Fibroblast of lung (primary cell): Measurements from ENCODE around the gene KPNB1. TPM values are rescaled to one million over a fixed set of nuclear protein-coding genes. Genes with fewer than 3 reads are reported as not detected.

ENCODE experiments used
- DNase-seq, 2 donors: peaks; one replicate each; pipeline versions ENCODE4 v3.0.0 to v3.0.0-alpha.2; 2010; ENCODE audit warnings: low read depth in 2 of 2
- H2AFZ ChIP-seq: 2 replicates; pipeline ENCODE4 v1.5.1; 2012; ENCODE audit warnings: low read length, control low read depth, inconsistent platforms
- H3K27ac ChIP-seq: 2 replicates; pipeline ENCODE4 v1.5.1; 2011; ENCODE audit warnings: low read length, control low read depth; ENCODE audit not compliant: insufficient read depth
- H3K27me3 ChIP-seq: 2 replicates; pipeline ENCODE4 v1.5.1; 2011; ENCODE audit warnings: mild to moderate bottlenecking, low read length; ENCODE audit not compliant: control insufficient read depth, insufficient read depth
- H3K36me3 ChIP-seq: 2 replicates; pipeline ENCODE4 v1.5.1; 2011; ENCODE audit warnings: low read length; ENCODE audit not compliant: control insufficient read depth, insufficient read depth
- H3K4me1 ChIP-seq: 2 replicates; pipeline ENCODE4 v1.5.1; 2011; ENCODE audit warnings: low read length; ENCODE audit not compliant: control insufficient read depth, insufficient read depth; ENCODE audit errors: extremely low read depth
- H3K4me2 ChIP-seq: 2 replicates; pipeline ENCODE4 v1.5.1; 2011; ENCODE audit warnings: low read length, control low read depth; ENCODE audit not compliant: insufficient read depth; ENCODE audit errors: extremely low read depth
- H3K4me3 ChIP-seq, 4 experiments: fragments of 200-600 bp in 1 of 4; sonication (generic) in 1 of 4; replicated peaks in 1 of 4; 2 replicates each; pipeline ENCODE4 v1.5.1; 2011 to 2016; ENCODE audit warnings: low read length in 4 of 4, low read depth in 3 of 4, mild to moderate bottlenecking in 3 of 4, control low read depth in 2 of 4, inconsistent platforms in 1 of 4, mixed read lengths in 1 of 4; ENCODE audit not compliant: insufficient read depth in 1 of 4; ENCODE audit errors: control extremely low read depth in 1 of 4
- H3K79me2 ChIP-seq: 2 replicates; pipeline ENCODE4 v1.5.1; 2012; ENCODE audit warnings: mild to moderate bottlenecking, low read length, inconsistent platforms; ENCODE audit not compliant: control insufficient read depth, insufficient read depth
- H3K9ac ChIP-seq: 2 replicates; pipeline ENCODE4 v1.5.1; 2011; ENCODE audit warnings: mild to moderate bottlenecking, low read length, control low read depth; ENCODE audit not compliant: insufficient read depth
- H3K9me3 ChIP-seq: 2 replicates; pipeline ENCODE4 v1.5.1; 2012; ENCODE audit warnings: low read depth, low read length; ENCODE audit not compliant: control insufficient read depth, insufficient read depth
- H4K20me1 ChIP-seq: 2 replicates; pipeline ENCODE4 v1.5.1; 2011; ENCODE audit warnings: low read length; ENCODE audit not compliant: control insufficient read depth, insufficient read depth; ENCODE audit errors: extremely low read depth
- EZH2 ChIP-seq: IDR thresholded peaks from 2 replicates; pipeline ENCODE4 v1.5.1; 2012; ENCODE audit warnings: low read length, control low read depth, mild to moderate bottlenecking; ENCODE audit errors: missing control alignments
- polyA plus RNA-seq, 2 donors: library from polyadenylated mRNA; depleted of rRNA in 1 of 2; stranded (reverse) in 1 of 2; unstranded in 1 of 2; fragments of >200 nt; gene quantifications; 2 replicates each; pipeline ENCODE4 v1.2.1, GENCODE V29; 2011 to 2012; ENCODE audit warnings: missing spikeins in 1 of 2
- total RNA-seq: library from RNA; depleted of rRNA; stranded (reverse); fragments of >200 nt; gene quantifications from 2 replicates; pipeline ENCODE4 v1.2.1, GENCODE V29; 2014
- TF ChIP-seq, protein P1 (sequence below), 2 donors: IDR thresholded peaks in 1 of 2; conservative IDR thresholded peaks in 1 of 2; 1 replicate in 1 of 2; 2 replicates in 1 of 2; pipeline ENCODE4 v1.5.1; 2011 to 2012; ENCODE audit warnings: low read length in 2 of 2, control low read depth in 1 of 2, inconsistent platforms in 1 of 2, low read depth in 1 of 2, mild to moderate bottlenecking in 1 of 2

Gene KPNB1
- total and polyA plus RNA-seq, 2 donors (not counting 1 experiment from before 2014, with no cell fraction given): 253 to 267 TPM

DNA sequence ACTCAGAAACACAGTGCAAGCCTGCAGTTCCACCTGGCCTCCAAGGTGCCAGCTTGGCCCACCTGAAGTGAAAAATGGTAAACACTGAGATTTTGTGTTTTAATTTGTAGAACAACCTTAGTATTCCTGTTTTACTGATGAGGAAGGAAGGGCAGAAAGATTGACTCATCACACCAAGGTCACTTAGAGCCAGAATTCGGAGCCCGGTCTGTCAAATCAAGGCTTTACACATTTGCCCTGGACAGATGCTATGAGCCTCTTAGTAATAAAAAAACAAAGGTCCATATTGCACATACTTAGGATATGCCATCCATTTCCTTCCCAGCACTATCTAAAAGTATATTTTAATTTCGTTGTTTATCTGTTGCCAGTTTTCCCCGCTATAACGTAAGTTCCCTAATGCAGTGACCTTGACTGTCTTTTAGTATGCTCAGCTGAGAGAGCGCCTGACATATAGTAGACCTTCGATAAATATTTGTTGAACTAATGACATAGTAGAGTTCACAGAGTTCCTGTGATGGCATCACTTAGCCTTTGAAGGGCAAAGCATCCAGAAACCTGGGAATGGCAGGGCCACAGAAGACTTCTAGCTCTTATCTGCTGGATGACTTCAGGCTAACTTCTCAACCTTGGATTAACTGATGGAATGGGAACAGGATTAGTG is 37.1 kb downstream of the KPNB1 start:
- DNase-seq: peak in 1 of 2 donors; percentile 50
- Histone ChIP-seq H3K27ac (no peak overlapping the region), H3K27me3 (no peaks in the 10 kb centered on the region)

DNA sequence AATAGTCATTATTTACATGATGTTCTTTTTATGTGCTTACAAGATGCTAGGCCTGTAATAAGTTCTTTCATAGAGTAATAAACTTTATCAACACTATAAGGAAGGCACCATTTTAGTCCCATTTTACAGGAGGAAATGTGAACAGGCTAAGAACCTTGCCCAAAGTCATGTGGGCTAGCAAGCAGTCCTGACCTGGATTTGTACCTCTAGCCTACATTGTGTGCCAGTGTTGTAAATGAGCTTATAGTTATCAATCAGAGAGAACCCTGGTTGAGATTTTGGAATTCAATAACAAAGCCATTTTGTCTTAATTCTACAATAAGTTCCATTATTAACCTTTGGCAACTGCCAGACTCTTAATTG is 37.6 kb downstream of the KPNB1 start:
- TF ChIP-seq EZH2: no peak
- TF ChIP-seq, protein P1, sequence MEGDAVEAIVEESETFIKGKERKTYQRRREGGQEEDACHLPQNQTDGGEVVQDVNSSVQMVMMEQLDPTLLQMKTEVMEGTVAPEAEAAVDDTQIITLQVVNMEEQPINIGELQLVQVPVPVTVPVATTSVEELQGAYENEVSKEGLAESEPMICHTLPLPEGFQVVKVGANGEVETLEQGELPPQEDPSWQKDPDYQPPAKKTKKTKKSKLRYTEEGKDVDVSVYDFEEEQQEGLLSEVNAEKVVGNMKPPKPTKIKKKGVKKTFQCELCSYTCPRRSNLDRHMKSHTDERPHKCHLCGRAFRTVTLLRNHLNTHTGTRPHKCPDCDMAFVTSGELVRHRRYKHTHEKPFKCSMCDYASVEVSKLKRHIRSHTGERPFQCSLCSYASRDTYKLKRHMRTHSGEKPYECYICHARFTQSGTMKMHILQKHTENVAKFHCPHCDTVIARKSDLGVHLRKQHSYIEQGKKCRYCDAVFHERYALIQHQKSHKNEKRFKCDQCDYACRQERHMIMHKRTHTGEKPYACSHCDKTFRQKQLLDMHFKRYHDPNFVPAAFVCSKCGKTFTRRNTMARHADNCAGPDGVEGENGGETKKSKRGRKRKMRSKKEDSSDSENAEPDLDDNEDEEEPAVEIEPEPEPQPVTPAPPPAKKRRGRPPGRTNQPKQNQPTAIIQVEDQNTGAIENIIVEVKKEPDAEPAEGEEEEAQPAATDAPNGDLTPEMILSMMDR (conservative IDR thresholded peaks at IDR 0.05 in 1 of 2, IDR thresholded peaks at IDR 0.05 in 1 of 2; ENCODE audit: low read depth in 1 of 2, low read length in 2 of 2): no peak
- Histone ChIP-seq H3K4me2 (no peak overlapping the region), H3K9me3 (no peaks in the 10 kb centered on the region), H3K36me3 (peaks cover 7% of the 10 kb centered on the region), H3K4me3 (no peak overlapping the region), H3K4me1 (peaks cover 21% of the 10 kb centered on the region), H2AFZ (no peak overlapping the region), H3K79me2 (no peaks in the 10 kb centered on the region), H3K27me3 (peaks cover 4% of the 10 kb centered on the region), H3K9ac (no peak overlapping the region), H3K27ac (no peak overlapping the region), H4K20me1 (no peaks in the 10 kb centered on the region)
- DNase-seq: no peak

More for the DNA sequence above, 37.1 kb downstream of the KPNB1 start:
- TF ChIP-seq, protein P1 (conservative IDR thresholded peaks at IDR 0.05 in 1 of 2, IDR thresholded peaks at IDR 0.05 in 1 of 2; ENCODE audit: low read depth in 1 of 2, low read length in 2 of 2): no peak
- TF ChIP-seq EZH2: no peak
- Histone ChIP-seq H3K79me2 (no peaks in the 10 kb centered on the region), H3K36me3 (peaks cover 7% of the 10 kb centered on the region), H3K4me2 (no peak overlapping the region), H4K20me1 (no peaks in the 10 kb centered on the region), H3K4me3 (no peak overlapping the region), H3K9me3 (no peaks in the 10 kb centered on the region), H2AFZ (no peak overlapping the region), H3K4me1 (peaks cover 21% of the 10 kb centered on the region), H3K9ac (no peak overlapping the region)

DNA sequence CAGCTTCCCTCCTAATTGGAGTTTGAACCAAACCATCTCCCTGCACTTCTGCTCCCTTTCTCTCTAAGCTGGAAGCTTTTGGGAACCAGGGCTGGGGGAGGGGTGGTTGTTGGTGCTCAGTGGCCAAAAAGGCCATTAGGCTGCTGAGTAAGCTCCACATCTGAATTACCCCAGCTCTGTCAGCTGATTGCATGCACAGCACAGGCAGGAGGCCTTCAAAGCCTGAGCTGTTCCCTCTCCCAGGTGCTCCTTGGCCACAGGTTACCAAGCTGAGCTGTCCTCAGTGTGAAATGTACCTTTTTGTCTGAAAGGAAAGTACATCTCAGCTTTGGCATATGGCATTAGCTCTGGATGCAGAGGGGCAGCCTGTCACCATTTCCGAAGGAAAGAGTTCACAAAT is 38.0 kb downstream of the KPNB1 start:
- Histone ChIP-seq H3K27me3 (peaks cover 7% of the 10 kb centered on the region), H2AFZ (no peak overlapping the region), H3K36me3 (peaks cover 2% of the 10 kb centered on the region), H3K27ac (no peak overlapping the region), H3K4me3 (no peak overlapping the region), H4K20me1 (no peaks in the 10 kb centered on the region), H3K9me3 (no peaks in the 10 kb centered on the region), H3K4me2 (no peak overlapping the region), H3K4me1 (peaks cover 21% of the 10 kb centered on the region), H3K9ac (no peak overlapping the region), H3K79me2 (no peaks in the 10 kb centered on the region)
- peak in 1 of 2 donors; percentile 55 for DNase-seq
- TF ChIP-seq EZH2: no peak
- TF ChIP-seq, protein P1 (conservative IDR thresholded peaks at IDR 0.05 in 1 of 2, IDR thresholded peaks at IDR 0.05 in 1 of 2; ENCODE audit: low read depth in 1 of 2, low read length in 2 of 2): peak in 1 of 2 donors; percentile 14
